DMS 273 treated with DMSO at 0.1 percent for 48 hours (cell line): ENCODE results near the gene NTRK2.

Experiments used
- DNase-seq: peaks from one replicate; lab custom pipeline; 2025; lab: John Stamatoyannopoulos, UW

The NTRK2 gene

DNA sequence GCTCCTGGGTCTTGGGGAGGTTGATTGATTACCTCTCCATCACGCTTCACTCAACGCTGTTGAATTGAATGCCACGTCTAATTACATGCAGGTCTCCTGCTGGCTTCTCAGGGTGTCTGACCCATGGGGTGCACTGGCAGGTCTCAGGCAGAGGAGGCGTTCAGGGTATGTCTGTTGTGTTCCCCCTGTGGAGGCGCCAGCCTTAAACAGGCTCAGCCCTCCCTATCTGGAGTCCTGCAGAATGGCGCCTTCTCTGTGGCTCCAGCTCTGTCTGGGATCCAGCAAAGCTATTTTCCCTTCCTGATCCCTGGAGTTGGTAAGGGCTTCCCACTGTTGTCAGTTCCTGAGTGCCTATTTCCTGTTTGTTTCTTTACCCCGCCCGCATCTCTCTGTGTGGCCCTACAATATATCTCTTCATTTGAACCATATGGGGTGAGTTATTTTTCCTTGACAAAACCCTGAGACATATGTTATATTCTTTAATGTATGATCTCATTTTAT is 150.0 kb downstream of the NTRK2 start:
- no peak for DNase-seq

DNA sequence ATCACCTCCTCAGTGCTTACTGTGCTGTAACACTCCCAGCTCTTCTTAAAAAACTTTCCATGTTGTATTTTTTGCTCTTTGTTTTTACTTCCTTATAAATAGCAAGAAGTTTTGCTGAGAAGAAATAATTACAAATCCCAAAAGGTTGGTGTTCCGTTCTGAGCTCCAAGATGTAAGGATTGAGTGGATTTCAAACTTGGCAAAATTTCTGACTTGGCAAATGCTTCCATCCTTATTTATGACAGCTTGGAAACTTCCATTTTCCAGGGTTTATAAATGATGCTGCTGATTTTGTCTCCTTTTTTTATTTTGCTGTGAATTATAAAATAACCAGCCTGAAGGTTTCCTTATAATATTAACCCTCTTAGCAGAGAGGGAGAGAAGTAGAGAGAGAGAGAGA is 151.9 kb downstream of the NTRK2 start:
- no peak for DNase-seq

DNA sequence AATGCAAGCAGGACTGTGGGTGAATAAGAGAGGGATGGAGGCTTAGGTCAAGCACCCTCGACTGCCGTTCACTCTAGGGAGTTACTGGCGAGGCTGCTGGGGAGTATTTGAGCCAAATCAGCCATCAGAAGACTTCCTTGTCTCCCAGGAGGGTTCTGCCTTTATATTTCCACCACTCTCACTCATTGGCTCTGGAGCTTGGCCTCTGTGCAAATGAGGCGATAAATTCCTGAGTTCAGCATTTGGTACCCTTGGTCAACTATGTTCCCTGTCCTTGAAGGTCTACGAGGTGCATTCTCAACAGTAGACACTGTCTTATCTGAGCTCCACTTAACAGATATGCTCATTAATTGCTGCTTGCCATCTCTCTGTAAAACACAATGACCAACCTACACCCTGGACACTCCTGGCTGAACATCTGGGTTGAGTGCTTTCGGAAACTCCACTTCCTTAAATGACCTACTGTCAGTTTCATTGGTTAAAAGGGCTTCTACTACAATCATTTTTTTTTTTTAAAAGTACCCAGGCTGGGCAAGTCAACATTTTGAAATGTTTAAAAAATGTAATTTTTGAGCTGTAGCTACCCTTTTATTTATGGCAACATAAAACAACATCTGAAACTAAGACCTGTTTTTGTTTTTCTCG is 153.2 kb downstream of the NTRK2 start:
- no peak for DNase-seq

DNA sequence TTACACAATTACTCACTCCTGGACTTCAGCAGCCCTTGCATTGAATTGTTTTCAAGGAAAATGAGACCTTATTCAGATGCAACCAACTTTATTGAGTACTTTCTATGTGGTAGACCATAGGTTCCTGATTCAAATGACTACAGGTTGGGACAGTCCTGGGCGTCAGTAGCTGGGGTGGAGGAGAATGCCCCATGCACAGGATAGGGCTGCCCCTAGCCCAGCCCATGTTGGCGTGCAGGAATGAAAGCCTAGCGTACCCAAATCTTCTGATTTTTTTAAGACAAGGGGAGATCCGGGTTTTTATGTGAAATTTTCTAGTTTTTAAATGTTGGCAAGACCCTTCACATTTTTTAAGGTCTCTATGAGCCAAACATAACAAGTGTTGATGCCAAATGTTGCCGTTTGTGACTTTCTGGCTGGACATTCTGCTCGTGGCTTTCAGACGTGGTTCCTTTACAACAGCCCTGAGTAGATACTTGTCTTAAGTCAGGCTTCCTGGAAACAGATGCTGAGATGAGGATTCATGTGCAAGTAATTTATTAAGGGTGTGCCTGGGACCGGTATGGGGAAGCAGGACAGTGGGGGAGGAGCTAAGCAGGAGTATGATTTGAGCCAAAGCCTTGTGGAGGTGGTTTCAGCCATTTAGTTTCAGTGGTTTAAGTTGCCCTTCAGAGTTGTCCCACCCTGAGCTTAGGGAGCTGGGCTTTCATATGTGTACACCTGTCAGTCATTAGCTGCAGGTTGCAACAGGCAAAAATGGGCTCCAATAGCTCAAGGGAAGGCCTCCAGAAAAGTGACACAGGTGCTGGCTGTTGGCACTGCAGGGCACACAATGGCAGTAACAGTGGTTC is 154.1 kb downstream of the NTRK2 start:
- DNase-seq, result no peak

GRCh38 chr9:84827216-84827765 is 157.8 kb downstream of the NTRK2 start:
- no peak for DNase-seq

DNA sequence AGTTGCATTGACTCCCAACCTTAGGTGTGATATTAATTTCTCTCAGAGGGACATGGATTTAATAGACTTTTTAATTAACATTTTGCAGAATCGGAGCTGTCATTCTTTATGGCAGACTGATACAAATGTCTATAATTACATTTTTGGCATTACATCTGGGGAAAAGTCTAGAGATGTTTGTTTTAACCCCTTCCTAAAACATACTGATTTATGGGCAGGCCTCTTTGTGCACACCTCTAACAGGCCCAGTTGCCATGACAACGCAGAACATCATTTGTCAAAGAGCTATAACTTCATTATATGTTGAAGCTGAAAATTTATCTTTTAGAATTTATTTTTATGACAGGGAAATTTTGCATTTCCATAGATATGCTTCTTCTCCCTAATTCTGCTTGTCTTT is 158.5 kb downstream of the NTRK2 start:
- no peak for DNase-seq

- DNase-seq, result no peak
Observed at GRCh38 chr9:84829471-84829870, 159.9 kb downstream of the NTRK2 start.

- no peak for DNase-seq
Observed at GRCh38 chr9:84829997-84830696, 160.6 kb downstream of the NTRK2 start.

GRCh38 chr9:84831377-84831776 is 161.8 kb downstream of the NTRK2 start:
- DNase-seq, result no peak

DNA sequence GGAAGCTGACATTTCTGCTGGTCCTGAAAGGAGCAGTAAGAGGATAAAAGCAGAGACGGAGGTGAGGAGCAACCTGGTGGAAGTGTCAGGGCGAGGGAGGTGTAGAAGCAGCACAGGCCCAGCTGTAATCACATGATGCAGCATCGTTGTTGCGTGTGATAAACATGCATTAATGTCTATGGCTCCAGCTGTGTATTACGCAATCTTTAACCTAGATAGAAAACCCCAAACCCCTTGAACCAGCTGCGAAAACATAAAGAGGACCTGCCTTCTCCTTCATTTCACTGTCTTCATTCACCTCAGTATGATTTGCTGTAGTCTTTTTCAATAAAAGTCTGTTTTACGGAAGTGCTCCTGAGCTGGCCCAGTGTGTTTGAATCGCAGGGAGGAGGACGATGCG is 162.9 kb downstream of the NTRK2 start:
- DNase-seq, result no peak

DNA sequence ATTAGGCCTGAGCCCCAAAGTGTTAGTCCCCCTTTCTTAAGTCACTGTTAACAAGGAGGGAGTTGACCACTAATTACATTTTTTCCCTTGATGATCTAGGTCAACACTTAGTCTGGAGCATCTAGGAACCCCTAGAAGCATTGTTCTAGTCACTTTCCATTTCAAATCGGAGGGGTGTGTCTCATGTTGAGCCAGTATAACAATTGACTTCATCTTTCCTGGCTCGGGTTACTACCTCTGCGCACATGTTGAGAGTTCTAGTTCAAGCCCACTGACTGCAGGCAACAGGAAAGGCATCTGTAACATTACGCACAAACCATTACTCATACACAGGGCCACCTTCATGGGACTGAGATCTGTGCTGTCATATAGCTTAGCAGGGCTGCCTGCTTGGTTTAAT is 164.9 kb downstream of the NTRK2 start:
- no peak for DNase-seq

- DNase-seq, result no peak
Observed at GRCh38 chr9:84835745-84836144, 166.2 kb downstream of the NTRK2 start.

- no peak for DNase-seq
Observed at GRCh38 chr9:84838879-84839278, 169.3 kb downstream of the NTRK2 start.

DNA sequence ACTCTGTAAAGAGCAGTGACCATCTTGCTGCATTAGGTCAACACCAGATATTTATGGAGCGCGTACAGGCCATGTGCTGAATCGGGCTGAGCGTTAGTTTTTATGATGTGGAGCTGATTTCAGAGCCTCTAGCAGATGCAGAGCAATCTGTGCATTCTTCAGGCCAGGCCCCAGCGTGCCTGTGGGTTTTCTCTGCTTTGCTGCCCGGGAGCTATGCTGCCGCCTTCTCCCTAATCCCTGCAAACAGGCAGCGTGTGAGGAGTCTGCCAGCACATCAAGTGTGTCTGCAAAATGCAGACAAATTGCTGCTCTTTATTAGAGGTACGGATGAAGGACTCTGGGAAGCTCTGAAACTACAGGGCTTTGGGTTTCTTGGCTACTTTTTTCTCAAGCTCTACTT is 170.0 kb downstream of the NTRK2 start:
- no peak for DNase-seq

GRCh38 chr9:84841931-84842330 is 172.4 kb downstream of the NTRK2 start:
- DNase-seq, result no peak

GRCh38 chr9:84843175-84843824 is 173.8 kb downstream of the NTRK2 start:
- DNase-seq, result no peak

GRCh38 chr9:84845956-84846900 is 176.7 kb downstream of the NTRK2 start:
- DNase-seq, result no peak

- DNase-seq, result no peak
Observed at GRCh38 chr9:84846906-84847305, 177.4 kb downstream of the NTRK2 start.

- no peak for DNase-seq
Observed at GRCh38 chr9:84849049-84849448, 179.5 kb downstream of the NTRK2 start.

DNA sequence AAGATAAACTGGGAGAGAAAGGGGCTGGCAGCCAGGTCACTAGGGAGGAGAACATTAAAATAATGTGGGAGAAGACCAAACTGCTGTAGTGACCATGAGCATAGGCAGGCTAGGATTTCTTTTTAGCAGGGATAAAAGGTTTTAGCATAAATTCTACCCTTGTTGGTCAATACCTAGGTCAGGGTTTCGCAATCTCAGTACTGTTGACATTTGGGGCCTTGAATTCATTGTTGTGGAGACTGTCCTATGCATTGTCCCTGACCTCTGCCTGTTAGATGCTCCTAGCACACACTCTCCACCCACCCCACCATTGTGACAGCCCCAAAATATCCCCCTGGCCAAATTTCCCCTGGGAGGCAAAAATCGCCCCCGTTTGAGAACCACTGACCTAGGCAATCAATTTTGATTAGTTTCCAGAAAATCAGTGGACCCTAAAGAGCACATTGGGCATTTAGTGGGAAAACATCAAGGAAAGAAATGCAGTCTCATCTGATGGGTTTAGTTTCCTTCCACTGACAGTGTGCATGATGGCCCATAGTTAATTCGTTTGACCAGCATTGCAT is 181.4 kb downstream of the NTRK2 start:
- no peak for DNase-seq
